Ovary (tissue), 3 donors: ENCODE measurements around the gene ZNF775.

Experiments
- CTCF ChIP-seq, 3 donors: fragments of 450-650 bp in 2 of 3; fragments of 200-600 bp in 1 of 3; IDR thresholded peaks; one replicate each; pipeline versions ENCODE4 v1.5.1 to v1.8.0; 2016 to 2022; ENCODE audit warnings: antibody characterized with exemption in 3 of 3, mild to moderate bottlenecking in 1 of 3
- EP300 ChIP-seq: sonication (generic); formaldehyde crosslinking; IDR thresholded peaks from one replicate; pipeline ENCODE4 v1.6.1; 2017; ENCODE audit warnings: antibody characterized with exemption
- POLR2A ChIP-seq: fragments of 450-650 bp; IDR thresholded peaks from one replicate; pipeline ENCODE4 v1.6.1; 2017; ENCODE audit warnings: antibody characterized with exemption, mild to moderate bottlenecking, moderate library complexity
- donor health status: DM: no; HTN: no; CAD: no.

- TF ChIP-seq CTCF (IDR thresholded peaks at IDR 0.05), result peak in 1 of 3 donors; percentile 6
- no peak for TF ChIP-seq EP300
- TF ChIP-seq POLR2A, result peak; percentile 86
Measured at GRCh38 chr7:150404805-150405583, 25.9 kb downstream of the ZNF775 start.
